Measurements from ENCODE around the gene ADGRB3. TPM values are rescaled to one million over a fixed set of nuclear protein-coding genes. Genes with fewer than 3 reads are reported as not detected.
"Not testable (repeated sequence)": the region's sequence is repeated elsewhere in the genome, so short reads cannot be mapped to it uniquely, and the experiment has no call there.

The ADGRB3 gene
- total RNA-seq, 1 experiment from 2014 or later: 0.09 TPM

DNA sequence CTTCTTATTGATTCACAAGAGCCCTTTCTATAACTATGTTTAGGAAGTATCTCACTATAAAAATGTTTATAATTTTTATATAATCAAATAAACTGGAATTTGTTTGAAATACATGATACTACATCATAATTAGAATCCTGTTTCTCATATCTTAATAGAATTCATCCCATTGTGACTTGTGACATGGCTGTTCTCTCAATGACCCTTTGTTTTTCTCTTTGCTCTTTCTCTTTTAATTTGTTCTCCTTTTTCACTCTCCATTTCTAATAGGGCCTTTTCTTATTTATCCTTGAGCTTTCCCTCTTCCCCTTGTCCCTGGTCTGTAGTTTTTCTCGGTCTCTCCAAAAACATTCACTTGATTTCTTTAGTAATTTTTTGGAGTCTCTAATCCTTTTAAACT lies 111.3 kb downstream of the ADGRB3 start:
- Mint-ChIP-seq H3K4me1 (ENCODE audit: low read depth, unreplicated experiment) (no peaks in the 10 kb centered on the region), H3K27me3 (ENCODE audit: unreplicated experiment) (no peaks in the 10 kb centered on the region), H3K4me3 (ENCODE audit: low read depth, unreplicated experiment) (no peak overlapping the region), H3K36me3 (ENCODE audit: insufficient read depth, unreplicated experiment) (no peaks in the 10 kb centered on the region), H3K27ac (ENCODE audit: unreplicated experiment) (no peak overlapping the region), H3K9me3 (ENCODE audit: low read depth, unreplicated experiment) (no peaks in the 10 kb centered on the region)
- intact Hi-C loops (cut with micrococcal nuclease; ENCODE audit: unreplicated experiment): no loop called here
- TF ChIP-seq, protein P1, sequence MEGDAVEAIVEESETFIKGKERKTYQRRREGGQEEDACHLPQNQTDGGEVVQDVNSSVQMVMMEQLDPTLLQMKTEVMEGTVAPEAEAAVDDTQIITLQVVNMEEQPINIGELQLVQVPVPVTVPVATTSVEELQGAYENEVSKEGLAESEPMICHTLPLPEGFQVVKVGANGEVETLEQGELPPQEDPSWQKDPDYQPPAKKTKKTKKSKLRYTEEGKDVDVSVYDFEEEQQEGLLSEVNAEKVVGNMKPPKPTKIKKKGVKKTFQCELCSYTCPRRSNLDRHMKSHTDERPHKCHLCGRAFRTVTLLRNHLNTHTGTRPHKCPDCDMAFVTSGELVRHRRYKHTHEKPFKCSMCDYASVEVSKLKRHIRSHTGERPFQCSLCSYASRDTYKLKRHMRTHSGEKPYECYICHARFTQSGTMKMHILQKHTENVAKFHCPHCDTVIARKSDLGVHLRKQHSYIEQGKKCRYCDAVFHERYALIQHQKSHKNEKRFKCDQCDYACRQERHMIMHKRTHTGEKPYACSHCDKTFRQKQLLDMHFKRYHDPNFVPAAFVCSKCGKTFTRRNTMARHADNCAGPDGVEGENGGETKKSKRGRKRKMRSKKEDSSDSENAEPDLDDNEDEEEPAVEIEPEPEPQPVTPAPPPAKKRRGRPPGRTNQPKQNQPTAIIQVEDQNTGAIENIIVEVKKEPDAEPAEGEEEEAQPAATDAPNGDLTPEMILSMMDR (IDR thresholded peaks at IDR 0.05; ENCODE audit: unreplicated experiment): no peak
- CTCF ChIA-PET: no interaction called here
- no TSS peak for BruUV-seq (replicated peaks)
- DNase-seq: no peak

DNA sequence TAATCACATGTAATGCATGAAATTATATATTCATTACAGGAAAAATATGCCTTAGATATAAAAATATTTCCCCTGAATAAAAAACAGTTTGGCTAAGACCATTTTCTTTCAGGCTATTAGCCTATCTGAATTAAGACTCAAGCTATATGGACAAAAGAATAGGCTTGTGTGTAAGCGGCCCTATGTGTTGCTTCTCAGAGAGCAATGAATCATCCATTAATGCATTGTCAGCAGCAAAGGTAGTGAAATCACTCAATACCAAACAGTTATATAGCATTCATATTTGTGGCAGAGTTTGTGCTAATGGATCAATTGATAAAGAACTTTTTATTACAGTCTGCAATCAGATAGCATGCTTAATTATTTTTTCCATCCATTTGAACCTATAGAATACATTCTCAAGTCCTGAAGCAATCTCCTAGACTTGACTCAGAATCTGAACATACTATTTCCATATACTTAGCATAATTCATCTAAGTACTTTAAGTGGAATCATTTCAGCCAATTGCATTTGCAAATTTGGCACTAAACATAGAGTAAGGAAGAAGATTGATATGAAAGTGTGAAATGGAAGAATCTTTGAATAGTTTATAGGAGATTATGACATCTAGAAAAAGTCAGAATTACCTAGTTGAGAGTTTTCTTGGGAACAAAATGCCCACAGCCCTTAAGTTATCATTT lies 112.2 kb downstream of the ADGRB3 start:
- Mint-ChIP-seq H3K36me3 (ENCODE audit: insufficient read depth, unreplicated experiment) (no peaks in the 10 kb centered on the region), H3K27me3 (ENCODE audit: unreplicated experiment) (no peaks in the 10 kb centered on the region), H3K27ac (ENCODE audit: unreplicated experiment) (no peak overlapping the region), H3K4me1 (ENCODE audit: low read depth, unreplicated experiment) (no peaks in the 10 kb centered on the region), H3K9me3 (ENCODE audit: low read depth, unreplicated experiment) (no peaks in the 10 kb centered on the region), H3K4me3 (ENCODE audit: low read depth, unreplicated experiment) (no peak overlapping the region)
- intact Hi-C loops (cut with micrococcal nuclease; ENCODE audit: unreplicated experiment): no loop called here
- CTCF ChIA-PET: no interaction called here
- BruUV-seq (replicated peaks): no TSS peak
- TF ChIP-seq, protein P1 (IDR thresholded peaks at IDR 0.05; ENCODE audit: unreplicated experiment): no peak
- no peak for DNase-seq

DNA sequence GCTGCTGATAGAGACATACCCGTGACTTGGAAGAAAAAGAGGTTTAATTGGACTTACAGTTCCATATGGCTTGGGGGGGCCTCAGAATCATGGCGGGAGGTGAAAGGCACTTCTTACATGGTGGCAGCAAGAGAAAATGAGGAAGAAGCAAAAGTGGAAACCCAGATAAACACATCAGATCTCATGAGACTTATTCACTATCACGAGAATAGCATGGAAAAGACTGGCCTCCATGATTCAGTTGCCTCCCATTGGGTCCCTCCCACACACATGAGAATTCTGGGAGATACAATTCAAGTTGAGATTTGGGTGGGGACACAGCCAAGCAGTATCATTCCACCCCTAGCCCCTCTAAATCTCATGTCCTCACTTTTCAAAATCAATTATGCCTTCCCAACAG lies 112.8 kb downstream of the ADGRB3 start:
- intact Hi-C loops (cut with micrococcal nuclease; ENCODE audit: unreplicated experiment); H3K4me1 Mint-ChIP-seq (ENCODE audit: low read depth, unreplicated experiment); CTCF ChIA-PET; H3K9me3 Mint-ChIP-seq (ENCODE audit: low read depth, unreplicated experiment); H3K27ac Mint-ChIP-seq (ENCODE audit: unreplicated experiment); BruUV-seq (replicated peaks); H3K27me3 Mint-ChIP-seq (ENCODE audit: unreplicated experiment); H3K36me3 Mint-ChIP-seq (ENCODE audit: insufficient read depth, unreplicated experiment); H3K4me3 Mint-ChIP-seq (ENCODE audit: low read depth, unreplicated experiment); DNase-seq: not testable (repeated sequence)

DNA sequence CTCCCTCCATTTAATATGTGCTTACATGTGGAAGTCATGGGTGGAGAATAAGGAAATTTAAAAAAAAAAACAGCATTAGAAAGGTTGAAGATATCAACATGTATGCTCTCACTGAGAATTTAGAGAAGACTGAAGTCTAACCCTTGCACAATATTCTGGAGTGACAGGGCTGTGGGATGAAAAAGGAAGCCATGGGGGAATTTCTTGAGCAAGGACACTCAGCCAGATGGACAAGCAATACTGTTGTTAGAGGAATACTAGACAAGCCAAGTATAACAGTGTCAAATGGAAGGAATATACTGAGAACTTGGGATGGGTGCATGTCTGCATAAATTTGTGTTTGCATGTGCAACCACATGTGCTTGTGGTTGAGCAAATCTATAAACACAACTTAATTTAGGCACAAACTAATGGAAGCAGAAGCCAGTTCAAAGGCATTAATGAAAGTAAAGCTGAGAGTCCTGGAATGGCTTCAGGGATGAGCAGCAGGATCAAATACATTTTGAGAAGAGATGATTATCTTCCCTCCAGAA lies 119.7 kb downstream of the ADGRB3 start:
- Mint-ChIP-seq H3K4me3 (ENCODE audit: low read depth, unreplicated experiment) (no peak overlapping the region), H3K36me3 (ENCODE audit: insufficient read depth, unreplicated experiment) (no peaks in the 10 kb centered on the region), H3K4me1 (ENCODE audit: low read depth, unreplicated experiment) (no peaks in the 10 kb centered on the region), H3K9me3 (ENCODE audit: low read depth, unreplicated experiment) (no peaks in the 10 kb centered on the region), H3K27me3 (ENCODE audit: unreplicated experiment) (no peaks in the 10 kb centered on the region), H3K27ac (ENCODE audit: unreplicated experiment) (no peak overlapping the region)
- DNase-seq: no peak
- BruUV-seq (replicated peaks): no TSS peak
- TF ChIP-seq, protein P1 (IDR thresholded peaks at IDR 0.05; ENCODE audit: unreplicated experiment): no peak
- CTCF ChIA-PET: no interaction called here
- intact Hi-C loops (cut with micrococcal nuclease; ENCODE audit: unreplicated experiment): no loop called here

Measured in Calu3 (cell line).